HT-29 (cell line): ENCODE results near the gene KIAA2012. TPM values are rescaled to one million over a fixed set of nuclear protein-coding genes. Genes with fewer than 3 reads are reported as not detected.

Experiments used
- DNase-seq: peaks from one replicate; pipeline ENCODE4 v3.0.0-alpha.2; 2015; ENCODE audit warnings: low spot score
- total RNA-seq: library from RNA; depleted of rRNA; stranded (reverse); fragments of >200 nt; shearing (Covaris generic); gene quantifications from 2 replicates; pipeline ENCODE4 v1.2.3, GENCODE V29; 2014

Gene KIAA2012
- total RNA-seq, 1 experiment from 2014 or later, result 0.05 TPM

DNA sequence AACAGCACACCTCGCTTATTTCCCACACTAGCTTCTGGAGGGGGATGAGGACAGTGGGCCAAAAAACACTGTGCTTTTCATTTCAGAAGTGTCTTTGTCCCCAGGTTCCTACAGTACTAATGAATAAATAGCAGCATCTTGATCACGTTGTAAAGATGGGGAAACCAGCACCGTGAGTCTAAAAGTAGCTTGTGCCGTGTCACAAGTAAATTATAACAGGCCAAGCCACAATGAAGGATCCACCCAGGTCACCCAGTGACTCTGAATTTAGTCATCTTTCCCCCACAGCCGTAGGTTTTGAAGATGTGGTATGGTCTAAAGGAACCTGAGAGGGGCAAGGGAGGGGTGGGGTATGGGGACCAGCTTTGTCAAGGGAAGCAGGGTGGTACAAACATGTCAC lies 30.6 kb upstream of the KIAA2012 start:
- no peak for DNase-seq

DNA sequence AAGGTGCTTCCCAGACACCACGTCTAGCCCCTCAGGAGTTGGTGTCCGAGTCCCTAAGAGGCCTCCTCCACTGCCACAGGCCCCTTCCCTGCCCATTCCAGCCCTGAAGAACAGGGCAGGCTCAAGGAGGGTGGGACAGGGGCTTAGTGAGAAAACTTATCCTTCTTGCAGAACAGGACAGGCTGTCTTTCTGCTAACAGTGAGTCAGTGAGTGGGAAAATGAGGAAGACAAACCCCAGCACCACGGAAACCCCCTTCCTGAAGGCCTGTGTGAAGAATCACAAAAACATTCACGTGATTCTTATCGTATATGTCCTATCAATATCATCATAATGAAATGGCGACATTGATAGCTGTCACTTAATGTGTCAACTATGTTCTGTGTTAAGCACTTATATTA lies 29.6 kb upstream of the KIAA2012 start:
- no peak for DNase-seq

DNA sequence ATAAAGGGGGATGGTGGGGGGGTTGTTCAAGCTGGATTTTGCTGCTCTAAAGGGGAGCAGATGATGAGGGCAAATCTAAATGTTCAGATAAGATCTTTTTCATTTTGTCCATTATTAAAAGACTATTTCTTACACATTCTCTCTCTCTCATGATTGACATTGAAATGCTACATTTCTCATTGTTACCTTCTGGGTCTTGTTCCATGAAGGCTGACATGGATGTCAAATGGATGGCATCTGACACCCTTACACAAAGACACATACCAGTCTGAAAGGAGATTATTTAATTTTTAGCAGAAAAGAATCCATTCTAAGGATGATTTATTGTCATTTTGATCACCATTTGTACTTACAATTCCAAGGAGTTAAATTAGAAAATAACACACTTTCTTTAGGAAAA lies 28.3 kb upstream of the KIAA2012 start:
- DNase-seq, result no peak

DNA sequence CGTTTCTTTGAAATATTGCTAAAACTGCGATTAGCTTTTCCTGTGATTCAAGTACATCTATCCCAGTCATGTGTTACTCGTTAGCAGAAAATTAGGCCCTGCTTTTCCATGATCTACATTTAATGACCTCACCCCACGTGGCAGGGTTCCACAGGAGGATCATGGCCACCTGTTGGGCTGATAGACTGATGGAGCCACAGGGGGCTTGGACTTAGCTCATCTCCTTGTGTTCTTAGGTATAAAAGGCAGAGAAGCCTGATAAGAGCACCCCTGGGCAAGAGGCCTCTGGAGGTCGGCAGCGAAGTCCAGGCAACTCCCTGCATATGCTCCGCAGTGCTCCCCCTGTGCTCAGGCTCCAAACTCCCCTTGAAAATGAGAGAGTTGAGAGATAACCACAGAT lies 26.5 kb upstream of the KIAA2012 start:
- DNase-seq, result no peak

DNA sequence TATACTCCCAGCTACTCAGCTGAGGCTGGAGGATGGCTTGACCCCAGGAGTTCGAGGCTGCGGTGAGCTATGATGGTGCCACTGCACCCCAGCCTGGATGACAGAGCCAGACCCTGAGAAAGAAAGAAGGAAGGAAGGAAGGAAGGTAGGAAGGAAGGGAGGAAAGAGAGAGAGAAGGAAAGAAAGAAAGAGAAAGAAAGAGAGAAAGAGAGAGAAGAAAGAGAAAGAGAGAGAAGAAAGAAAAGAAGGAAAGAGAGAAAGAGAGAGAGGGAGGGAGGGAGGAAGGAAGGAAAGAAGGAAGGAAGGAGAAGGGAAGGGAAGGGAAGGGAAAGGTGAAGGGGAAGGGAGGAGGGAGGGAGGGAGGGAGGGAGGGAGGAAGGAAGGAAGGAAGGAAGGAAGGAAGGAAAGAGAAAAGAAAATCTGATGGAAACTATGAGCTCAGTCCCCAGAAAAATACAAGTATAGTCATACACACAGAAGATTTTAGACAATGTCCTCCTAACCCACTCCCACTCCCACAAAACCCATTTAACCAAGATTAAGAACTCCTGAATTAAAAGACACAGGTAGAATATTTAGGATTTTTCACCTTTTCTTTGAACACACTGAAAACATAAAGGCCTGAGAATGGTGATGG lies 23.8 kb upstream of the KIAA2012 start:
- DNase-seq, result no peak

DNA sequence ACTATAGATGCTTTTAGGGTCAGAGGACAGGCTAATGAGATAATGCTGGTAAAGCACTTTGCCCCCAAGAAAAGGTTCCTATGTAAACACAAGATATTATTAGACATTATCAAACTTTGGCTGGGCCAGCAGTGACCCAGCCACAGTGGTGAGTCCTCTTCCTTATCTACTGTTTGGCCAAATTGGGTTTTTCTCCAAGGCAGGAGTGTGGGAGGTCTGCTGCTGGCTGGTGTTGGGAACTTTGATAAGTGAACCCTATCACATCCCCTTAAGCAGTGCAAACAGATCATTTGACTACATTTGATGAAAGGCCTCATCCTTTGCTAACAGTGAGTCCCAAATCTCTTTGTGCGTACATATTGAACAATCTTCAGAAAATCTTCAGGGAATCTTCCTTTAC lies 23.2 kb upstream of the KIAA2012 start:
- no peak for DNase-seq

DNA sequence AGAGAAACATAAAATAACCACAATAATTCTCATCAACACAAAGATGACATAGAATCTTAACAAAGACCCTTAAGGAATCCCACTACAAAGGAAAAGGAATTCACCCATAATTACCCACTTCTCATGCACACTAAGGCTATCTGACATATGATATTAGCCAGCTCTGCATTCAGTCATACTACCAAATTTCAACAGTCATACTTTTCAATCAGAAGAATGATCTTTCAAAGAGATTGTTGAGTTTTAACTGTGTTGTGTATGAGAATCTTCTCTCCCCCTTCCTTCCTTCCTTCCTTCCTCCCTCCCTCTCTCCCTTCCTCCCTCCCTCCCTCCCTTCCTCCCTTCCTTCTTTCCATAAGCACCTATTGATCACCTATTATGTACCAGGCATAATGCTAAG lies 22.4 kb upstream of the KIAA2012 start:
- no peak for DNase-seq

DNA sequence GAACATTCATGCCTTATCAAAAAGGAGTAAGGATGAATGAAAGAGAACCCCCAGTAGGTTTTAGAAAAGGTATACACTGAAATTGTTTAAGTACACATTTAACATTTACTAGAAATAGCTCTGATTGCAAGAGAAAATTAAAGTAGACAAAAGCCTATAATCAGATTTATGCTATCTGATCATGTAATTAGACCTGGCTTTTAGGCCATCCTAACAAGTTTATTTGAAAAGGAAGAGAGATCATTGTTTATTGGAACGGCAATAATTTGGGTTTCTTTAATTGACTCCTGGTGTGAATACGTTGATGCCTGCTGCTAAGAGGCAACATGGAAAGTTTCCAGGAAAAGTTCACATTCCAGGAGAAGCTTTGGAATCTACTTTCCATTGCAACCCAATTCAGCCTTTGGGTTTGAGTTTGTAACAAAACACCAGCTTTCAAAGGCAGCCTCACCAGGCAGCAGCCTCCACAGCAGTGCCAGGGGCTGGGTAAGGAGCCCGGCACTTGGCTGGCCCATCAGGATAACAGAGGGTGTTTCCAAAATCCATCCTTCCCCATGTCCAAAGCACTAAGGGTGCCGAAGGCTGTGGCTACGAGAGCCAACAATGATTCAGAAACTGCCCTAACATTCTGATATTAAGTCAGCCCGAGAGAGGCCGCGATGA lies 21.4 kb upstream of the KIAA2012 start:
- no peak for DNase-seq

DNA sequence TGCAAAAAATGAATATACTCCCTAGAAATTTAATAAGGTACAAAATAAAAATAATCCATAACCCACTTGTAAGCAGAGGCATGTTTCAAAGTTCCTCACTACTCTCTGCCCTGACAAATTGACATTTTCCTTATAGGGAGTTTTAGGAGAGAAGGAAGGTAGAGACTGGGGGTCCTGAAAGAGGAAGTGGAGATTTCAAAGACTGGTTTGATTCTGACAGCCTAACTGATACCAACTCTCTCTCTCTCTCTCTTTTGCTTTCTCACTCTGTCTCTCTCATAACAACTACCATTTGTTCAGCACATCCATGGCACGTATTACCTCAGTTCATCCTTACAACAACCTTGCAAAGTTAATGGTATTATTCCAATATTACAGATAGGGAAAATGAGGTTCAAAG lies 20.8 kb upstream of the KIAA2012 start:
- no peak for DNase-seq

DNA sequence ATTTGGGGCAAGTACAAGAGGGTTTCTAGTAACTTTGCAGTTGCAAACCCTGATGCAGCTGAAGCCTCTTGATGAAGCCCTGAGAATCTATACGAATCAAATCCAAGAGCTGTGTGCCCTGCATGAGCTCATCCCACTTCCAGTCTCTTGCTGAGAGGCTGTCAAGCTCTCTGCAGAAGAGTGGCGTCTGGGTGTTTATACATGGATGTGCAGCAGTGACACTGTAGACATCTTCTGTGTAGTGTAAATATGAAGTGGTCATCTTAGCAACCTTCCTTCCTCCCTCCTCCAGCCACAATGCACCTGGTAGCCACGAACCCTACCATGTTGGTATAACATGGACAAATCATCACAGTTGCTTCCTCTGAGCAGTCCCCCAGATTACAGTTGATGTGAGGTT lies 18.4 kb upstream of the KIAA2012 start:
- no peak for DNase-seq

DNA sequence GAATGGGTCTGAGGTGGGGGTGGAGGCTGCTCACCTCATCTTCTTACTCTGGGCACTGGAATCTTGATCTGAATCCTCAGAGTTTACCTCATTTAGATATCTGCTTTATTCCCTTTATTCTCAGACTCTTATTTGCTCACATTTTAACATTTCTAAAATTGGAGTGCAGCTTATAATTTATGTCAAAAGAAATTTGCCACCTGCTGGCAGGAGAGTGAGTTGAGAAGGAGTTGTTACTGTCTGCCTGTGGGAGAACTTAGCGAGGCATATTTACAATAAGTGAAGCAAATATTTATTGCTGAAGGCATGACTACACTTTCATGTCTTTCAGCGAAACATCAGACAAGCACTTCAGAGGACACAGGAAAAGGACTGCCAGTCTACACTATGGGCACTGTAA lies 16.4 kb upstream of the KIAA2012 start:
- peak; percentile 51 for DNase-seq

DNA sequence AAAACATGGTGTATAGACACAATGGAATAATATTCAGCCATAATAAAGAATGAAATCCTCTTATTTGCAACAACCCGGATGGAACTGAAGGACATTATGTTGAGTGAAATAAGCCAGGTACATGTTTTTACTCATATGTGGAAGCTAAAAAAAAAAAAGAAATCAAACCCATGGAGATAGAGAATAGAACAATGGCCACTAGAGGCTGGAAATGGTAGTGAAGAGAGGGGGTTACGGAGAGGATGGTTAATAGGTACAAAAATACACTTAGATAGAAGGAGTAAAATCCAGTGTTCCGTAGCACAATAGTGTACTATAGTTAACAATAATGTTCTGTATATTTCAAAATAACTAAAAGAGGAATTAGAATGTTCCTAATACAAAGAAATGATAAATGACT lies 12.8 kb upstream of the KIAA2012 start:
- peak; percentile 13 for DNase-seq

DNA sequence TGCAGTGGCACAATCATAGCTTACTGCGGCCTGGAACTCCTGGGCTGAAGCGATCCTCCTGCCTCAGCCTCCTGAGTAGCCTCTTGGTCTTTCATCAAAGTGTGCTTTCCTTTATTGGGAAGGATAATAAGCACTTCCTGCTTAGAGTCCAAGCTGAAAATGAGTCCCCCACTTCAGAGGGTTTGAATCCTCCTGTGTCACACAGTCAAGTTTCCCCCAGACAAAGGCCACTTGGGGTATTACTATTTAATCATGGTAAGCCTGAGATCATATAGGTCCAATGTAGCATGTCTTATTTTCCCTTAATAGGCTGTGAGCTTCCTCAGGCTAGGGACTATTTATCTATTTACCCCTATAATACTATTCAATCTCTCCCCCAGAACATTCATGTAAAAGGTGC lies 11.4 kb upstream of the KIAA2012 start:
- no peak for DNase-seq

DNA sequence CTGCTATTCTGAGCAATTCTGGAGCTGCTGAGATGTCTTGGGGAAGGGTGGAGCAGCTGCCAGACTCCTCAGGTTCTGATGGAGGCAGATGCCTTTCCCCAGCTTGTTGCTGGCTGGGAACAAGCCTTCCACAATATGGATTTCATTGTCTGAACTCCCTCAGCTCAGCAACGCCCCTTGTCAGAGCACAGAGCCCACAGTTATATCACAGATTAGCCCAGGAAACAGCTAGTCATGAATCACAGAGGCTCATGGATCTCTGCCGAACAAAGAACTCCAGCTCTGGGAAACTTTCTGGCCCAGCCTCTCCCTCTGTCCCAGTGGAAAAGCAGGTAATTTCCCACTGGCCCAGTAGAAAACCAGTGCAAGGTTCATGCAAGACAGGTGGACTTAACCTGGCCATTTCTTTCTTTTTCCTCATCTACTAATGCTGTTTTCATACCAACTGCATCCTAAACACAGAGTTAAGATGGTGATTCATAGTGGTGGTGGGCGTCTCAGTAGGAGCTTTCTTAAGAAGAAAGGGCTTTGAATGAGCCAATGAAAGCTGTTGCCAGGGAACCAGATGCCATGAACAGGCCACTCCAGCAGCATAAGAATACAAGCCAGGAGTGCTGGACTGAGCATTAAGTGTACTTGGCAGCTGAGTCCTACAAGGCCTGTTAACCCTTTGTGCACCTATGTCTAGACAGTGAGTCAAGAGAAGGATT lies 8.7 kb upstream of the KIAA2012 start:
- DNase-seq, result no peak

DNA sequence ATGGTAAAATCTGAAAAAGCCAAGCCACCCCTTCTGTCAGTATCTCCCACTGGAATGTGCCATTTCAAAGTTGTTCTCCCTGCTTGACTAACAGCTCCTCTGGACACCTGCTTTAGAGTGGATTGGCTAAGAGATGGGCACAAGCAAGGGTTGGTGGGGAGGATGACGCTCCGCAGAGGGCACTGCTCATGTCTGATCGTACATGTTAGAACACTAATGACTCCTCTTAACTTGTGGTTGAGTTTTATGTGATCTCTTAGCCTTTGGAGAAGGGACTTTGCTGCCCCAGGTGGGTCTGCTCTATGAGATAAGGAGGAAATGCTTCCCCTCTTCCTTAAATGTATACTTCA lies 8.2 kb upstream of the KIAA2012 start:
- no peak for DNase-seq

DNA sequence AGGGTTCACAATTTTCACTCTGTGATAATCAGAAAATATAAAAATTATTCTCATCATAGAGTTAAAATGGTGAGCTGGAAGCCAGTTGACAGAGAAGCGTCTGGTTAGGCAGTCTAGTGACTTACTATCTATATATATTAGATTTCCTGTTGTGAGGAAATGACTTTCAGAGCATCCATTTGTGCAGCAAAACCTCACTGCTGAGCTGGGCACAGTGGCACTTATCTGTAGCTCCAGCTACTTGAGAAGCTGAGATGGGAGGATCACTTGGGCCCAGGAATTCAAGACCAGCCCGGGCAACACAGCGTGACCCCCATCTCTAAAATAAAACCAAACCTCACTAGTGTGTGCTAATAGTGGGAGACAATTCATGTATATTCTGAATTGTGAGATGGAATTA lies 7.2 kb upstream of the KIAA2012 start:
- DNase-seq, result no peak

DNA sequence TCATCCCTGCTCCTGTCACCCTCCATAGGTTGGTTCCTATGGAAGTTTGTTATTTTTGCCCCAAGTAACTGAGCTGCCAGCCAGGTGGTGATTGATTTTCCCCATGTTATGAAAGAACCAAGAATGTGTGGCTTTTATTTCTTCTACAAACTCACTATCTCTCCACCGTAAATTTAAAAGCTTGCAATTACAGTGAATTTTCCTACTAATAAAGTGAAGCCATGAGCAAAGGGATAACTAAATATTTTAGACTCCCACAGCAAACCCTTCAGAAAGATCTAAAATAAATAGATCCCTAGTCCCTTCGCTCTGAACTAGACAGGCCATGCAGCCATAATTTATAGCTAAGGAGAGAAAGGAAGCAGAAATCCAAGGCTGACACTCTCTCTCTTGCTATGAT lies 6.2 kb upstream of the KIAA2012 start:
- DNase-seq, result no peak

DNA sequence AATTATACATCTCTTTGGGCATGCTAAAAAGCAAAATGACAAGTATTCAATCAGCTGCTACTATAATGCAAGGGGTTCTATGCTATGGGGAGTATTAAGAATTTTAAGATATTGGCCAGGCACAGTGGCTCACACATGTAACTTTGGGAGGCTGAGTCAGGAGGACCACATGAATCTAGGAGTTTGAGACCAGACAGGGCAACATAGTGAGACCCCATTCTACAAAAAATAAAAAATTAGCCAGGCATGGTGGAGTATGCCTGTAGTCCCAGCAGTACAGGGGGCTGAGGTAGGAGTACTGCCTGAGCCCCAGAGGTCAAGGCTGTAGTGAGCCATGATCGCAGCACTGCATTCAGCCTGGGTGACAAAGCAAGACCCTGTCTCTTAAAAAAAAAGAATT lies 5.5 kb upstream of the KIAA2012 start:
- no peak for DNase-seq

DNA sequence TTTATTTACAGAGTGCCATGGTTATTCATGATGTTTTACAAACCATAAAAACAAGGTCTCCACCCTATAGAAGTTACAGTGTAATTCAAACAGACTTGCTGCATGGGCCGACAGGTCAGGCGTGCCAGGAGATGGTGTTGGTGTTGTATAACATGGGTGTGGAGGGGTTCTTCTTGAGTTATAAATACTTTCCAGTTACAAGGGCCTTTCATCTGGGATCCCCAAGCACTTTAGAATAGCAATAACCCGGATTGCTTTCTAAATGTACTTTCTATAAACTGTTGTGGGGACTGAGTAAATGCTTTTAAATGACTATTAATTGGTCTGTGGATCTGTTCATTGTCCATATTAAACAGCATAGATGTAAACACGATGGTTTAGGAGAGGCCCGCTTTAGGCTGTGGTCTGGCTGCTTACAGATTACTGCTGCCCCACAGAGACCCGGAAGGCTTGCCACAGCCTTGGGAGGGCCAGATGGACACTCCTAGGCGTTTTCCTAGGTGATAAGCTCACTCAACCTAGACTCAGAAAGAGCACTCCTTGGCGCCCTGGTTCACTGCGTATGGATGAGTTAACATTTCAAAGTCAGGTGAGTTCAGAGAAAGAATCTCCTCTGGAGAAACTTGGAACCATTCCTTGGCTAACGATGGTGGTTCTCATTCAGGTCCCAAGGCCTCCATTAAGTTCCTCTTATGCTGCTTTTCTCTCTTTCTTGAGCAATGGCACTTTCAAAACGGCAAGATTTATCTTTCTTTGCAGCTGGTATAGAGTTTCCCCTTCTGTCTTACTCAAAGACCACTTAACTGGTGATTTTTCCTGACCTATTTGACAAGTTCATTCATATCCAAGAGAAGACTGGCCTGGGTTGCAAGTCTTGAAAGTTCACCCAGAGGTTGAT lies 3.6 kb upstream of the KIAA2012 start:
- no peak for DNase-seq

DNA sequence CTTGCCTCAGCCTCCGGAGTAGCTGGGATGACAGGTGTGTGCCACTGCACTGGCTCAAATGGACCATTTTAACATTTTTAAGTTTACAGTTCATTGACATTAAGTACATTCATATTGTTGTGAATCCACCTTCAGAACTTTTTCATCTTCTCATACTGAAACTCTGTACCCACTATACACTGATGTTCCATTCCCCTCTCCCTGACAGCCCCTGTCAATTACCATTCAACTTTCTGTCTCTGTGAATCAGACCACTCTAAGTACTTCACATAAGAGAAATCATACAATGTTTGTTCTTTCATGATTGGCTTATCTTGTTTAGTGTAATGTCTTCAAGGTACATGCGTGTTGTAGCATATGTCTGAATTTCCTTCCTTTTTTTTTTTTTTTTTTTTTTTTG lies 1.9 kb upstream of the KIAA2012 start:
- no peak for DNase-seq

DNA sequence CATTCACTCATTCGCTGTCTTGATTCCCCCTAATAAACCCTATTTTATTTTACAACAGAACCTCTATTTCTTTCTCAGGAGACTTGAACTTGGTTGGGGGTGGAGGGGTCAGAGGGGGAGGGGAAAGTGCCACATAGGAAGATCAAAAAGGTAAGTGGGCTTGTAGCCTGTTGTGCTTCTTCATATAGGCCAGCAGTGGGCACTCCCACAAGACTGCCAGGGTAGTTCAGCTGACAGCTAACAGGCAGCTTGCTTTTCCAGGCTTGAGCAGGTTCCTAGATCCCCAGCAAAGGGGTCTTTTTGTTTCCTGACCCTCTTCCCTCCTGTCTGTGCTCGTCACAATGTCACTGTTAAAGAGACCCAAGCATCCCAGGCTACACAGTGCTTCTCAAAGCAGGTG lies 829 bp upstream of the KIAA2012 start:
- no peak for DNase-seq

DNA sequence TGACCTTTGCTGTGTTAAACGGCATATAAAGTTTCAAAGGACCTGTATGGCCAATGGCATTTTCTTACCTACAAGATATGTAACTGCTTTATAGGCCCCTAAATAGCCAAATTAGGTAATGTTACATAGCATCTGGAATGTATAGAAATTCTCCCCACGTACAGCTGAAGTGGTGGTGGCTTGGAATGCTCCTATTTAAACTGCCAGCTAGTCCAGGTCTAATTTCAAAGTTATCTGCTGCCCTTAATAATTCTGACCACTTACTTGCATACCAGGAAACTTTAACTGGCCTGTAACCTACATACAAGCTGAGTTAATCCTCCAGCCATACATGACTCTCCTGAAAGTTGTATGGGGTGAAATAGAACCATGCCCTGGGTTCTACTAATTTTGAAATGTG lies 1.3 kb downstream of the KIAA2012 start:
- DNase-seq, result no peak
